ENCODE results near the gene MR1.

DNA sequence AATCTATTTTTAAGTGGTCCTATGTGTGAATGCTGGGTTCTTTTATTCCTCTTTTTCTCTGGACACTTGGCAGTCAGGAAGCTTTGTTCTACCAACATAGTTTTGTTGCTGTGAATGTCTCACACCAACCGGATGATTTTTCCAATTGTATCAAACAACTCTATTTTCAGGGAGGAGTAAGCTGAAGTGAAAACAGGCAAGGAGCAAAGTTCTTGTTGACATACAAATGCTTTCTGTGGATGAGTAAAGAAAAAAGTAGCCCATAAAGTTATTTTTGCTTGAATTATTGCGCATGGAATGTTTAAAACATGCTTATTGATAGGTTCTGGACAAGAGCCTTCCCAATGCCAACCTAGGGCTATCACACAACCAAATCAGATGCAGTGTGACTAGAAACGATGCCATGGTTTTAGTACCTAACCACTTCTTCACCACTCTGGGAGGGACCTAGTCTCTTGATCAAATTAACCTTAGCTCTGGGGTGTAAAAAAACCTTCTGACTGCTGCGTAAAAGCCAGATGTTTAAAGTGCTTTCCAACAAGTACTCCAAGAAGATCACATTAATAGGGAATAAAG lies 59.2 kb downstream of the MR1 start:
- TF ChIP-seq, protein P1, sequence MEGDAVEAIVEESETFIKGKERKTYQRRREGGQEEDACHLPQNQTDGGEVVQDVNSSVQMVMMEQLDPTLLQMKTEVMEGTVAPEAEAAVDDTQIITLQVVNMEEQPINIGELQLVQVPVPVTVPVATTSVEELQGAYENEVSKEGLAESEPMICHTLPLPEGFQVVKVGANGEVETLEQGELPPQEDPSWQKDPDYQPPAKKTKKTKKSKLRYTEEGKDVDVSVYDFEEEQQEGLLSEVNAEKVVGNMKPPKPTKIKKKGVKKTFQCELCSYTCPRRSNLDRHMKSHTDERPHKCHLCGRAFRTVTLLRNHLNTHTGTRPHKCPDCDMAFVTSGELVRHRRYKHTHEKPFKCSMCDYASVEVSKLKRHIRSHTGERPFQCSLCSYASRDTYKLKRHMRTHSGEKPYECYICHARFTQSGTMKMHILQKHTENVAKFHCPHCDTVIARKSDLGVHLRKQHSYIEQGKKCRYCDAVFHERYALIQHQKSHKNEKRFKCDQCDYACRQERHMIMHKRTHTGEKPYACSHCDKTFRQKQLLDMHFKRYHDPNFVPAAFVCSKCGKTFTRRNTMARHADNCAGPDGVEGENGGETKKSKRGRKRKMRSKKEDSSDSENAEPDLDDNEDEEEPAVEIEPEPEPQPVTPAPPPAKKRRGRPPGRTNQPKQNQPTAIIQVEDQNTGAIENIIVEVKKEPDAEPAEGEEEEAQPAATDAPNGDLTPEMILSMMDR (conservative IDR thresholded peaks at IDR 0.05 in 1 of 2, IDR thresholded peaks at IDR 0.05 in 1 of 2; ENCODE audit: extremely low read depth in 1 of 2, insufficient read depth in 1 of 2, low read depth in 1 of 2, low read length in 2 of 2), result no peak
- no peak for TF ChIP-seq EZH2 (IDR thresholded peaks at IDR 0.05; ENCODE audit: borderline replicate concordance, low read length)

Data from mammary epithelial cell (primary cell).